GM12878 (cell line): Measurements from ENCODE around the gene CHST14. TPM values are rescaled to one million over a fixed set of nuclear protein-coding genes. Genes with fewer than 3 reads are reported as not detected.

Experiments used
- ATAC-seq: fragments of 200-7000 bp; cut with Tn5 transposase; 3 replicates; pipeline ENCODE4 v1.9.1; 2020; ENCODE audit warnings: mild to moderate bottlenecking, moderate library complexity
- BruUV-seq: library from RNA; stranded (reverse); fragments of 400-500 nt; replicated peaks from 2 replicates; lab custom pipeline; 2021; lab: Mats Ljungman, UMichigan
- CTCF ChIA-PET: fragments of 300-600 bp; sonication (Branson Sonifier 250); formaldehyde crosslinking; extraction: SDS; loops from one replicate; lab custom pipeline; 2021; ENCODE audit warnings: inconsistent platforms; lab: Yijun Ruan, JAX
- POLR2A ChIA-PET: fragments of 350-600 bp; formaldehyde crosslinking; extraction: SDS; loops from one replicate; lab custom pipeline; 2021; ENCODE audit warnings: inconsistent platforms; lab: Charles Lee
- RAD21 ChIA-PET: fragments of 300-600 bp; sonication (Branson Sonifier 250); formaldehyde crosslinking; loops from one replicate; lab custom pipeline; 2023; ENCODE audit warnings: antibody characterized with exemption; ENCODE audit not compliant: unreplicated experiment; lab: Charles Lee
- SMC1A ChIA-PET: fragments of 300-600 bp; sonication (Branson Sonifier 250); formaldehyde crosslinking; loops from one replicate; lab custom pipeline; 2023; ENCODE audit not compliant: unreplicated experiment, uncharacterized antibody; lab: Charles Lee
- DNase-seq: peaks from one replicate; pipeline ENCODE4 v3.0.0-alpha.2; 2011; ENCODE audit warnings: low read depth, low spot score
- FAIRE-seq: peaks from 3 replicates; lab custom pipeline; 2011; peaks lifted over from hg19 to GRCh38; lab: Jason Lieb, UNC
- H2AFZ ChIP-seq: 2 replicates; pipeline ENCODE4 v1.6.0; 2011; ENCODE audit warnings: low read depth, low read length, control low read depth; ENCODE audit not compliant: control insufficient read depth
- H3K27ac ChIP-seq: 2 replicates; pipeline ENCODE4 v1.5.1; 2011; ENCODE audit warnings: control low read depth; ENCODE audit not compliant: control insufficient read depth, insufficient read depth
- H3K27me3 ChIP-seq, 2 experiments: replicated peaks in 1 of 2; 2 replicates each; pipeline versions ENCODE4 v1.6.0 to v1.6.1; 2011; ENCODE audit warnings: low read length in 1 of 2; ENCODE audit not compliant: control insufficient read depth in 2 of 2, insufficient read depth in 2 of 2
- H3K36me3 ChIP-seq, 2 experiments: 2 replicates each; pipeline ENCODE4 v1.5.1; 2011; ENCODE audit warnings: low read length in 1 of 2; ENCODE audit not compliant: control insufficient read depth in 2 of 2, insufficient read depth in 2 of 2
- H3K4me1 ChIP-seq: 2 replicates; pipeline ENCODE4 v1.6.1; 2011; ENCODE audit warnings: mild to moderate bottlenecking, low read length, moderate library complexity, mixed read lengths; ENCODE audit not compliant: control insufficient read depth, insufficient read depth
- H3K4me2 ChIP-seq: 2 replicates; pipeline ENCODE4 v1.6.0; 2011; ENCODE audit warnings: control low read depth; ENCODE audit not compliant: control insufficient read depth, insufficient read depth
- H3K4me3 ChIP-seq: fragments of 200-600 bp; sonication (generic); 2 replicates; pipeline ENCODE4 v1.5.1; 2016
- H3K79me2 ChIP-seq: 2 replicates; pipeline ENCODE4 v1.6.0; 2011; ENCODE audit warnings: low read length; ENCODE audit not compliant: control insufficient read depth, insufficient read depth
- H3K9ac ChIP-seq: 2 replicates; pipeline ENCODE4 v1.8.0; 2011; ENCODE audit warnings: low read length, control low read depth, mixed read lengths; ENCODE audit not compliant: control insufficient read depth, insufficient read depth
- H3K9me3 ChIP-seq: replicated peaks from 3 replicates; pipeline ENCODE4 v1.5.1; 2011; ENCODE audit warnings: mild to moderate bottlenecking, low read length; ENCODE audit not compliant: control insufficient read depth, insufficient read depth
- H4K20me1 ChIP-seq: 2 replicates; pipeline ENCODE4 v1.6.0; 2011; ENCODE audit not compliant: control insufficient read depth, insufficient read depth
- EP300 ChIP-seq, 2 experiments: fragments of 150-350 bp in 1 of 2; IDR thresholded peaks; 2 replicates each; pipeline ENCODE4 v1.6.1; 2011 to 2012; ENCODE audit warnings: low read depth in 2 of 2, low read length in 2 of 2, borderline replicate concordance in 1 of 2, improper control_type of control experiment in 1 of 2, inconsistent platforms in 1 of 2; ENCODE audit not compliant: control insufficient read depth in 1 of 2
- NFYB ChIP-seq: IDR thresholded peaks from 2 replicates; pipeline ENCODE4 v1.6.1; 2011; ENCODE audit warnings: low read depth, mild to moderate bottlenecking, low read length, improper control_type of control experiment, moderate library complexity; ENCODE audit not compliant: insufficient read depth
- POLR2AphosphoS5 ChIP-seq: IDR thresholded peaks from 2 replicates; pipeline ENCODE4 v1.6.1; 2011; ENCODE audit warnings: mild to moderate bottlenecking, low read length, inconsistent platforms
- SREBF1 ChIP-seq: IDR thresholded peaks from 2 replicates; pipeline ENCODE4 v1.6.1; 2012; ENCODE audit warnings: mild to moderate bottlenecking, low read length
- TAF1 ChIP-seq: IDR thresholded peaks from 2 replicates; pipeline ENCODE4 v1.6.1; 2011; ENCODE audit warnings: mild to moderate bottlenecking, low read depth, low read length, borderline replicate concordance
- WGBS: methylation state at CpG from one replicate; pipeline ENCODE4 v1.1.6; 2016; ENCODE audit warnings: low lambda C conversion rate; ENCODE audit not compliant: insufficient replicate concordance, insufficient coverage; ENCODE audit errors: missing lambda C conversion rate; 5-methylcytosine and 5-hydroxymethylcytosine counted together
- in situ Hi-C: fragments of 300-500 bp; cut with MboI; formaldehyde crosslinking; loops from 9 replicates; pipeline ENCODE4 v1.14.3; 2018; ENCODE audit warnings: mixed read lengths
- intact Hi-C: fragments of 100-400 bp; cut with micrococcal nuclease; formaldehyde crosslinking; loops from one replicate; pipeline ENCODE4 v1.14.2; 2022; ENCODE audit not compliant: unreplicated experiment
- polyA plus RNA-seq, 11 experiments: library from polyadenylated mRNA; depleted of rRNA in 4 of 11; unstranded in 6 of 11; stranded (reverse) in 5 of 11; fragments of >200 nt; fragmentation: Nextera tagmentation in 4 of 11; fragmentation: Illumina TruSeq in 1 of 11; extraction: Ambion mirVana in 4 of 11; extraction: Trizol in 1 of 11; gene quantifications; 1 replicate in 1 of 11; 2 replicates in 10 of 11; pipeline versions ENCODE4 v1.2.1 to v1.2.3, GENCODE V29; 2011 to 2016; ENCODE audit warnings: inconsistent platforms in 2 of 11, missing spikeins in 2 of 11, low read depth in 1 of 11
- total RNA-seq, 4 experiments: library from RNA; depleted of rRNA in 3 of 4; stranded (reverse); fragments of >200 nt in 3 of 4; fragmentation: Illumina TruSeq in 1 of 4; extraction: Trizol in 1 of 4; gene quantifications; 2 replicates each; pipeline versions ENCODE4 v1.2.1 to v1.2.3, GENCODE V29; 2013 to 2021
- TF ChIP-seq, protein P1 (sequence below): fragments of 450-650 bp; IDR thresholded peaks from 2 replicates; pipeline ENCODE4 v1.6.1; 2017; ENCODE audit warnings: mild to moderate bottlenecking, moderate library complexity
- TF ChIP-seq, protein P2 (sequence below): fragments of 450-650 bp; conservative IDR thresholded peaks from 2 replicates; pipeline ENCODE4 v1.6.1; 2017; ENCODE audit warnings: mild to moderate bottlenecking, moderate library complexity

Gene CHST14
- total and polyA plus RNA-seq, 10 of the 15 experiments (the other 5 are each of a cell fraction or from before 2014, with no cell fraction given), result 1.3 to 12.8 (median 6.2) TPM

DNA sequence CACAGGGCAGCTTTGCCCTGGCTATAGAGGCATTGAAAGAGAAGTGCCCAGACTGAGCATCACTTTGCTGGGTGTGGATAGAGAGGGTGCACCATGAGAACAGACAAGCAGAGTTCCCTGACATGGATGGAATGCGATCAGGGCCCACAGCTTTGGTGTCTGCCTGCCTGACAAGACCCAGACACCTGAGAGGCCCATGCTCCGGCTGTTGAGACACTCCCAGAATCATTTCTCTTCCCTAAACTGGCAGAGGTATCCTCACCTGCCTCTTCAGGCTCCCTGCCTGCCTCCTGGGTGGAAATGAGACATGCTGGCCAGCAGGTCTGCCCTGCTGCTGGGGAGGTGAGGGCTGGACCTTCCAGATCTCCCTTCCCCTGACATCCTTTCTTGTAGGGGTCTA, 10.4 kb upstream of the CHST14 start (continued):
- TF ChIP-seq, protein P1, sequence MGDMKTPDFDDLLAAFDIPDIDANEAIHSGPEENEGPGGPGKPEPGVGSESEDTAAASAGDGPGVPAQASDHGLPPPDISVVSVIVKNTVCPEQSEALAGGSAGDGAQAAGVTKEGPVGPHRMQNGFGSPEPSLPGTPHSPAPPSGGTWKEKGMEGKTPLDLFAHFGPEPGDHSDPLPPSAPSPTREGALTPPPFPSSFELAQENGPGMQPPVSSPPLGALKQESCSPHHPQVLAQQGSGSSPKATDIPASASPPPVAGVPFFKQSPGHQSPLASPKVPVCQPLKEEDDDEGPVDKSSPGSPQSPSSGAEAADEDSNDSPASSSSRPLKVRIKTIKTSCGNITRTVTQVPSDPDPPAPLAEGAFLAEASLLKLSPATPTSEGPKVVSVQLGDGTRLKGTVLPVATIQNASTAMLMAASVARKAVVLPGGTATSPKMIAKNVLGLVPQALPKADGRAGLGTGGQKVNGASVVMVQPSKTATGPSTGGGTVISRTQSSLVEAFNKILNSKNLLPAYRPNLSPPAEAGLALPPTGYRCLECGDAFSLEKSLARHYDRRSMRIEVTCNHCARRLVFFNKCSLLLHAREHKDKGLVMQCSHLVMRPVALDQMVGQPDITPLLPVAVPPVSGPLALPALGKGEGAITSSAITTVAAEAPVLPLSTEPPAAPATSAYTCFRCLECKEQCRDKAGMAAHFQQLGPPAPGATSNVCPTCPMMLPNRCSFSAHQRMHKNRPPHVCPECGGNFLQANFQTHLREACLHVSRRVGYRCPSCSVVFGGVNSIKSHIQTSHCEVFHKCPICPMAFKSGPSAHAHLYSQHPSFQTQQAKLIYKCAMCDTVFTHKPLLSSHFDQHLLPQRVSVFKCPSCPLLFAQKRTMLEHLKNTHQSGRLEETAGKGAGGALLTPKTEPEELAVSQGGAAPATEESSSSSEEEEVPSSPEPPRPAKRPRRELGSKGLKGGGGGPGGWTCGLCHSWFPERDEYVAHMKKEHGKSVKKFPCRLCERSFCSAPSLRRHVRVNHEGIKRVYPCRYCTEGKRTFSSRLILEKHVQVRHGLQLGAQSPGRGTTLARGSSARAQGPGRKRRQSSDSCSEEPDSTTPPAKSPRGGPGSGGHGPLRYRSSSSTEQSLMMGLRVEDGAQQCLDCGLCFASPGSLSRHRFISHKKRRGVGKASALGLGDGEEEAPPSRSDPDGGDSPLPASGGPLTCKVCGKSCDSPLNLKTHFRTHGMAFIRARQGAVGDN, result no peak
- TF ChIP-seq TAF1, result no peak

DNA sequence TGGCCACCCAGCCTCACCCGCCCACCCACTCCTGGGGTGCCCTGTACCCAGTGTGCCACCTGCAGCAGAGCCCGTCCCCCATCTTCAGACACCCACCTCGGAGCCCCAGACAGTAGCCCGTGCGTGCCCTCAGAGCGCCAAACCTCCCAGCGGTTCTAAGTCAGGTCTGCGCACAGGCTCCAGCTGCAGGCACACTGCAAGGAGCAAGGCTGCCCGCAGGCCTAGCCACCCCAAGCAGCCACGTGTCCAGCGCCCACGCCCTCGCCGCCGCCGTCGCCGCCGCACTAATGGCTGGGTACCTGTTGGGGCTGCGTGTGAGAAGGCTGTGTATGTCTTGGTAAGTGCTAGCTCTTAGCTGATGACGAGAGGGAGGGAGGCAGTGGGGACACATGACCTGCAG, 8.8 kb upstream of the CHST14 start:
- Histone ChIP-seq H3K27ac (no peak overlapping the region), H3K4me1 (peaks cover 24% of the 10 kb centered on the region), H3K9me3 (no peaks in the 10 kb centered on the region), H4K20me1 (no peaks in the 10 kb centered on the region; the same call in 1 of the 2 replicates), H3K36me3 (peaks cover 18 to 32% of the 10 kb centered on the region in 2 experiments), H3K4me3 (no peak overlapping the region), H3K4me2 (no peak overlapping the region), H2AFZ (no peak overlapping the region), H3K9ac (no peak overlapping the region), H3K27me3 (no peaks in the 10 kb centered on the region), H3K79me2 (peaks cover 3% of the 10 kb centered on the region; the same call in 1 of the 2 replicates)
- ChIA-PET RAD21 (no interaction called here), POLR2A (no interaction called here), CTCF (interaction anchor here (1.2 to 1.4 kb wide), 2 partner anchors 9 to 90 kb away, joined by 3 to 5 read pairs; no protein-coding TSS in a partner anchor), SMC1A (interaction anchor here (1.4 to 1.6 kb wide), 2 partner anchors 11 to 19 kb away, joined by 3 to 4 read pairs; no protein-coding TSS in a partner anchor)
- WGBS, result 91% methylated on average over 20 of the region's 21 CpGs
- no TSS peak for BruUV-seq
- no peak for DNase-seq
- in situ Hi-C loops, result no loop called here
- TF ChIP-seq POLR2AphosphoS5, result no peak
- no peak for TF ChIP-seq NFYB
- TF ChIP-seq, protein P2, sequence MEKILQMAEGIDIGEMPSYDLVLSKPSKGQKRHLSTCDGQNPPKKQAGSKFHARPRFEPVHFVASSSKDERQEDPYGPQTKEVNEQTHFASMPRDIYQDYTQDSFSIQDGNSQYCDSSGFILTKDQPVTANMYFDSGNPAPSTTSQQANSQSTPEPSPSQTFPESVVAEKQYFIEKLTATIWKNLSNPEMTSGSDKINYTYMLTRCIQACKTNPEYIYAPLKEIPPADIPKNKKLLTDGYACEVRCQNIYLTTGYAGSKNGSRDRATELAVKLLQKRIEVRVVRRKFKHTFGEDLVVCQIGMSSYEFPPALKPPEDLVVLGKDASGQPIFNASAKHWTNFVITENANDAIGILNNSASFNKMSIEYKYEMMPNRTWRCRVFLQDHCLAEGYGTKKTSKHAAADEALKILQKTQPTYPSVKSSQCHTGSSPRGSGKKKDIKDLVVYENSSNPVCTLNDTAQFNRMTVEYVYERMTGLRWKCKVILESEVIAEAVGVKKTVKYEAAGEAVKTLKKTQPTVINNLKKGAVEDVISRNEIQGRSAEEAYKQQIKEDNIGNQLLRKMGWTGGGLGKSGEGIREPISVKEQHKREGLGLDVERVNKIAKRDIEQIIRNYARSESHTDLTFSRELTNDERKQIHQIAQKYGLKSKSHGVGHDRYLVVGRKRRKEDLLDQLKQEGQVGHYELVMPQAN, result no peak
- no peak for TF ChIP-seq EP300 (IDR thresholded peaks at IDR 0.05; ENCODE audit: borderline replicate concordance in 1 of 2, control insufficient read depth in 1 of 2, low read depth in 2 of 2, low read length in 2 of 2)
- no peak for TF ChIP-seq SREBF1
- FAIRE-seq, result no peak
- no peak for ATAC-seq
- intact Hi-C loops, result no loop called here
